RWPE1 (cell line): ENCODE data around the gene FRMD8.
A peak's percentile ranks its signal among the peaks of the same experiment; 100 is the strongest.

Experiments
- CTCF ChIA-PET: fragments of 350-600 bp; sonication (Branson Sonifier 250); formaldehyde crosslinking; extraction: SDS; loops from one replicate; lab custom pipeline; 2021; lab: Yijun Ruan, JAX
- POLR2A ChIA-PET: fragments of 400-600 bp; formaldehyde crosslinking; extraction: SDS; loops from one replicate; lab custom pipeline; 2020; ENCODE audit warnings: antibody characterized with exemption; ENCODE audit not compliant: low non-redundant PET; lab: Yijun Ruan, JAX
- DNase-seq: peaks from one replicate; pipeline ENCODE4 v3.0.0; 2012; ENCODE audit warnings: low spot score
- H3K27ac ChIP-seq: fragments of 450-650 bp; 2 replicates; pipeline ENCODE4 v1.5.1; 2017
- TF ChIP-seq, protein P1 (sequence below): fragments of 450-650 bp; conservative IDR thresholded peaks from 2 replicates; pipeline ENCODE4 v1.5.1; 2017; ENCODE audit warnings: low read depth, mild to moderate bottlenecking

The FRMD8 gene

DNA sequence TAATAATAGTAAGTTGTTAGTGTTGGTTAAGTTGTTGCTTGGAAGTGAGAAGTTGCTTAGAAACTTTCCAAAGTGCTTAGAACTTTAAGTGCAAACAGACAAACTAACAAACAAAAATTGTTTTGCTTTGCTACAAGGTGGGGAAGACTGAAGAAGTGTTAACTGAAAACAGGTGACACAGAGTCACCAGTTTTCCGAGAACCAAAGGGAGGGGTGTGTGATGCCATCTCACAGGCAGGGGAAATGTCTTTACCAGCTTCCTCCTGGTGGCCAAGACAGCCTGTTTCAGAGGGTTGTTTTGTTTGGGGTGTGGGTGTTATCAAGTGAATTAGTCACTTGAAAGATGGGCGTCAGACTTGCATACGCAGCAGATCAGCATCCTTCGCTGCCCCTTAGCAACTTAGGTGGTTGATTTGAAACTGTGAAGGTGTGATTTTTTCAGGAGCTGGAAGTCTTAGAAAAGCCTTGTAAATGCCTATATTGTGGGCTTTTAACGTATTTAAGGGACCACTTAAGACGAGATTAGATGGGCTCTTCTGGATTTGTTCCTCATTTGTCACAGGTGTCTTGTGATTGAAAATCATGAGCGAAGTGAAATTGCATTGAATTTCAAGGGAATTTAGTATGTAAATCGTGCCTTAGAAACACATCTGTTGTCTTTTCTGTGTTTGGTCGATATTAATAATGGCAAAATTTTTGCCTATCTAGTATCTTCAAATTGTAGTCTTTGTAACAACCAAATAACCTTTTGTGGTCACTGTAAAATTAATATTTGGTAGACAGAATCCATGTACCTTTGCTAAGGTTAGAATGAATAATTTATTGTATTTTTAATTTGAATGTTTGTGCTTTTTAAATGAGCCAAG is 38.9 kb downstream of the FRMD8 start:
- ChIA-PET POLR2A (no interaction called here), CTCF (no interaction called here)
- peak overlapping the region; percentile 100 for H3K27ac ChIP-seq
- TF ChIP-seq, protein P1, sequence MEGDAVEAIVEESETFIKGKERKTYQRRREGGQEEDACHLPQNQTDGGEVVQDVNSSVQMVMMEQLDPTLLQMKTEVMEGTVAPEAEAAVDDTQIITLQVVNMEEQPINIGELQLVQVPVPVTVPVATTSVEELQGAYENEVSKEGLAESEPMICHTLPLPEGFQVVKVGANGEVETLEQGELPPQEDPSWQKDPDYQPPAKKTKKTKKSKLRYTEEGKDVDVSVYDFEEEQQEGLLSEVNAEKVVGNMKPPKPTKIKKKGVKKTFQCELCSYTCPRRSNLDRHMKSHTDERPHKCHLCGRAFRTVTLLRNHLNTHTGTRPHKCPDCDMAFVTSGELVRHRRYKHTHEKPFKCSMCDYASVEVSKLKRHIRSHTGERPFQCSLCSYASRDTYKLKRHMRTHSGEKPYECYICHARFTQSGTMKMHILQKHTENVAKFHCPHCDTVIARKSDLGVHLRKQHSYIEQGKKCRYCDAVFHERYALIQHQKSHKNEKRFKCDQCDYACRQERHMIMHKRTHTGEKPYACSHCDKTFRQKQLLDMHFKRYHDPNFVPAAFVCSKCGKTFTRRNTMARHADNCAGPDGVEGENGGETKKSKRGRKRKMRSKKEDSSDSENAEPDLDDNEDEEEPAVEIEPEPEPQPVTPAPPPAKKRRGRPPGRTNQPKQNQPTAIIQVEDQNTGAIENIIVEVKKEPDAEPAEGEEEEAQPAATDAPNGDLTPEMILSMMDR = no peak
- no peak for DNase-seq

DNA sequence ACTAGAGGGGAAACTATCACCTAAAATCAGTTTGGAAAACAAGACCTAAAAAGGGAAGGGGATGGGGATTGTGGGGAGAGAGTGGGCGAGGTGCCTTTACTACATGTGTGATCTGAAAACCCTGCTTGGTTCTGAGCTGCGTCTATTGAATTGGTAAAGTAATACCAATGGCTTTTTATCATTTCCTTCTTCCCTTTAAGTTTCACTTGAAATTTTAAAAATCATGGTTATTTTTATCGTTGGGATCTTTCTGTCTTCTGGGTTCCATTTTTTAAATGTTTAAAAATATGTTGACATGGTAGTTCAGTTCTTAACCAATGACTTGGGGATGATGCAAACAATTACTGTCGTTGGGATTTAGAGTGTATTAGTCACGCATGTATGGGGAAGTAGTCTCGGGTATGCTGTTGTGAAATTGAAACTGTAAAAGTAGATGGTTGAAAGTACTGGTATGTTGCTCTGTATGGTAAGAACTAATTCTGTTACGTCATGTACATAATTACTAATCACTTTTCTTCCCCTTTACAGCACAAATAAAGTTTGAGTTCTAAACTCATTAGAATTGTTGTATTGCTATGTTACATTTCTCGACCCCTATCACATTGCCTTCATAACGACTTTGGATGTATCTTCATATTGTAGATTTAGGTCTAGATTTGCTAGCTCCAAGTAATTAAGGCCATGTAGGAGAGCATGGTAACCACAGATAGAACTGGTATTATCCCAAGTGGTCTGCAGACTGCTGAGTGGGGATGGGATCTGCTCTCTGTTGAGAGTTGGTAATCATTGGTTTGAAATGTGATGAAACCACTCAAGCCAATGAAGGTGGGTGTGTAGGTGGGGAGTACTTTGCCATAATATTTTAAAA is 39.8 kb downstream of the FRMD8 start:
- TF ChIP-seq, protein P1 = no peak
- ChIA-PET CTCF (no interaction called here), POLR2A (no interaction called here)
- DNase-seq = no peak
- H3K27ac ChIP-seq = peak overlapping the region; percentile 92

- POLR2A ChIA-PET = no interaction called here
Observed at GRCh38 chr11:65426839-65427690, 40.6 kb downstream of the FRMD8 start.

GRCh38 chr11:65427691-65428577 is 41.5 kb downstream of the FRMD8 start:
- ChIA-PET CTCF (no interaction called here), POLR2A (no interaction called here)
- TF ChIP-seq, protein P1 = no peak
- DNase-seq = no peak
- peak overlapping the region; percentile 92 for H3K27ac ChIP-seq

More at GRCh38 chr11:65426839-65427690, 40.6 kb downstream of the FRMD8 start:
- CTCF ChIA-PET = no interaction called here
- H3K27ac ChIP-seq = peak overlapping the region; percentile 92
- DNase-seq = no peak
- TF ChIP-seq, protein P1 = no peak

GRCh38 chr11:65428578-65429067 is 42.2 kb downstream of the FRMD8 start:
- TF ChIP-seq, protein P1 = no peak
- no peak for DNase-seq
- peak overlapping the region; percentile 92 for H3K27ac ChIP-seq
- ChIA-PET CTCF (no interaction called here), POLR2A (no interaction called here)
